ENCODE data around the gene NME7.

DNA sequence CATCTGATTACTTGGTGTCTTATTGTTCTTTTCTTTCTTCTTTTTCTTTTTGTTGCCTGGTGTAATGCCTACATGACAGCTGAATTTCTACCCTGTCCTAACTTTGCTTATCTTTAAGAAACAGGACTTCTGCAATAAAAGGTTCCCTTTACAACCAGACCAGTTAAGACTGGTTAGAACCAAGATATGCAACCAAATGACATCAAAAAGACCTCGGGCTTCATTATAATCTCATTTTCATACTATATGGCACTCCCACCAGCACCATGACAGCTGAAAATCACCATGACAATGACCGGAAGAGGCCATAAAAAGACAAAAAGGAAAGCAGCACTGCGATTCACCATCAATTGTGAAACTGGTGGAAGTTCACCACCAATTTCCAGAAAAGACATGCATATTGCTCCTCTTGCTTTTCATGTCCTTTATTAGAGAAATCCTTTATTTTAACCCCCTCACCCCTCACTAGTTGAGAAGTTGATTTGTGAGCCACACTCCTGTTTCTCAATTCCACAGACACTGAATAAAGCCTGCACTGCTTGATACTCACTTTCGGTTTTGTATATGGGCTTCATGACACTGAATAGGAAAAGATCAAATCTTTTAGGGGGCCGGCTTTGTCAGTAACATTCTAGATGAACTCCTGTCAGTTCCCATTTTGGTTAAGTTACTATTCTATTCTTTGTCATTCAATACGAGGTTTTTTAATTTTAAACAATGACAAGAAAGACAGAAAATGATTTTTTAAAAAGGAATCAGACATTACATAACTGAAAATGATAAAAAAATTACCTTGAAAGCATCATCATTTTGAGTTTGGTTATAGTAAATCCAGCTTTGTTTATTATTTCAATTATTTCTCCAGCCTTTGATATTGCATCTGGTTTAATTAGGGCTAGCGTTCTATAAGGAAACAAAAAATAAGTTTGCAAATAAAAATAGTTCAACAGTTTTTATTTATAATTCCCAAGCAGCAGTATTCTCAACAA, 58.1 kb downstream of the NME7 start:
- TF ChIP-seq, protein P1, sequence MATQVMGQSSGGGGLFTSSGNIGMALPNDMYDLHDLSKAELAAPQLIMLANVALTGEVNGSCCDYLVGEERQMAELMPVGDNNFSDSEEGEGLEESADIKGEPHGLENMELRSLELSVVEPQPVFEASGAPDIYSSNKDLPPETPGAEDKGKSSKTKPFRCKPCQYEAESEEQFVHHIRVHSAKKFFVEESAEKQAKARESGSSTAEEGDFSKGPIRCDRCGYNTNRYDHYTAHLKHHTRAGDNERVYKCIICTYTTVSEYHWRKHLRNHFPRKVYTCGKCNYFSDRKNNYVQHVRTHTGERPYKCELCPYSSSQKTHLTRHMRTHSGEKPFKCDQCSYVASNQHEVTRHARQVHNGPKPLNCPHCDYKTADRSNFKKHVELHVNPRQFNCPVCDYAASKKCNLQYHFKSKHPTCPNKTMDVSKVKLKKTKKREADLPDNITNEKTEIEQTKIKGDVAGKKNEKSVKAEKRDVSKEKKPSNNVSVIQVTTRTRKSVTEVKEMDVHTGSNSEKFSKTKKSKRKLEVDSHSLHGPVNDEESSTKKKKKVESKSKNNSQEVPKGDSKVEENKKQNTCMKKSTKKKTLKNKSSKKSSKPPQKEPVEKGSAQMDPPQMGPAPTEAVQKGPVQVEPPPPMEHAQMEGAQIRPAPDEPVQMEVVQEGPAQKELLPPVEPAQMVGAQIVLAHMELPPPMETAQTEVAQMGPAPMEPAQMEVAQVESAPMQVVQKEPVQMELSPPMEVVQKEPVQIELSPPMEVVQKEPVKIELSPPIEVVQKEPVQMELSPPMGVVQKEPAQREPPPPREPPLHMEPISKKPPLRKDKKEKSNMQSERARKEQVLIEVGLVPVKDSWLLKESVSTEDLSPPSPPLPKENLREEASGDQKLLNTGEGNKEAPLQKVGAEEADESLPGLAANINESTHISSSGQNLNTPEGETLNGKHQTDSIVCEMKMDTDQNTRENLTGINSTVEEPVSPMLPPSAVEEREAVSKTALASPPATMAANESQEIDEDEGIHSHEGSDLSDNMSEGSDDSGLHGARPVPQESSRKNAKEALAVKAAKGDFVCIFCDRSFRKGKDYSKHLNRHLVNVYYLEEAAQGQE (IDR thresholded peaks at IDR 0.05), result no peak
- no peak for TF ChIP-seq RXRA (IDR thresholded peaks at IDR 0.05)
- TF ChIP-seq YY1 (IDR thresholded peaks at IDR 0.05), result no peak
- TF ChIP-seq, protein P2, sequence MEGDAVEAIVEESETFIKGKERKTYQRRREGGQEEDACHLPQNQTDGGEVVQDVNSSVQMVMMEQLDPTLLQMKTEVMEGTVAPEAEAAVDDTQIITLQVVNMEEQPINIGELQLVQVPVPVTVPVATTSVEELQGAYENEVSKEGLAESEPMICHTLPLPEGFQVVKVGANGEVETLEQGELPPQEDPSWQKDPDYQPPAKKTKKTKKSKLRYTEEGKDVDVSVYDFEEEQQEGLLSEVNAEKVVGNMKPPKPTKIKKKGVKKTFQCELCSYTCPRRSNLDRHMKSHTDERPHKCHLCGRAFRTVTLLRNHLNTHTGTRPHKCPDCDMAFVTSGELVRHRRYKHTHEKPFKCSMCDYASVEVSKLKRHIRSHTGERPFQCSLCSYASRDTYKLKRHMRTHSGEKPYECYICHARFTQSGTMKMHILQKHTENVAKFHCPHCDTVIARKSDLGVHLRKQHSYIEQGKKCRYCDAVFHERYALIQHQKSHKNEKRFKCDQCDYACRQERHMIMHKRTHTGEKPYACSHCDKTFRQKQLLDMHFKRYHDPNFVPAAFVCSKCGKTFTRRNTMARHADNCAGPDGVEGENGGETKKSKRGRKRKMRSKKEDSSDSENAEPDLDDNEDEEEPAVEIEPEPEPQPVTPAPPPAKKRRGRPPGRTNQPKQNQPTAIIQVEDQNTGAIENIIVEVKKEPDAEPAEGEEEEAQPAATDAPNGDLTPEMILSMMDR (IDR thresholded peaks at IDR 0.05; ENCODE audit: low read depth, low read length, missing input control), result no peak
- TF ChIP-seq TAF1 (conservative IDR thresholded peaks at IDR 0.05), result no peak
- TF ChIP-seq, protein P3, sequence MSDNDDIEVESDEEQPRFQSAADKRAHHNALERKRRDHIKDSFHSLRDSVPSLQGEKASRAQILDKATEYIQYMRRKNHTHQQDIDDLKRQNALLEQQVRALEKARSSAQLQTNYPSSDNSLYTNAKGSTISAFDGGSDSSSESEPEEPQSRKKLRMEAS (IDR thresholded peaks at IDR 0.05), result no peak
- TF ChIP-seq, protein P4, sequence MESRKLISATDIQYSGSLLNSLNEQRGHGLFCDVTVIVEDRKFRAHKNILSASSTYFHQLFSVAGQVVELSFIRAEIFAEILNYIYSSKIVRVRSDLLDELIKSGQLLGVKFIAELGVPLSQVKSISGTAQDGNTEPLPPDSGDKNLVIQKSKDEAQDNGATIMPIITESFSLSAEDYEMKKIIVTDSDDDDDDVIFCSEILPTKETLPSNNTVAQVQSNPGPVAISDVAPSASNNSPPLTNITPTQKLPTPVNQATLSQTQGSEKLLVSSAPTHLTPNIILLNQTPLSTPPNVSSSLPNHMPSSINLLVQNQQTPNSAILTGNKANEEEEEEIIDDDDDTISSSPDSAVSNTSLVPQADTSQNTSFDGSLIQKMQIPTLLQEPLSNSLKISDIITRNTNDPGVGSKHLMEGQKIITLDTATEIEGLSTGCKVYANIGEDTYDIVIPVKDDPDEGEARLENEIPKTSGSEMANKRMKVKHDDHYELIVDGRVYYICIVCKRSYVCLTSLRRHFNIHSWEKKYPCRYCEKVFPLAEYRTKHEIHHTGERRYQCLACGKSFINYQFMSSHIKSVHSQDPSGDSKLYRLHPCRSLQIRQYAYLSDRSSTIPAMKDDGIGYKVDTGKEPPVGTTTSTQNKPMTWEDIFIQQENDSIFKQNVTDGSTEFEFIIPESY (IDR thresholded peaks at IDR 0.05), result no peak

Measured in liver (tissue), 3 donors.